CD14-positive monocyte (primary cell): Measurements from ENCODE around the gene COL6A1. TPM values are rescaled to one million over a fixed set of nuclear protein-coding genes. Genes with fewer than 3 reads are reported as not detected.
"Not testable (repeated sequence)": the region's sequence is repeated elsewhere in the genome, so short reads cannot be mapped to it uniquely, and the experiment has no call there.

Experiments
- DNase-seq, 3 donors: peaks; one replicate each; pipeline ENCODE4 v3.0.0-alpha.2; 2011 to 2022
- H2AFZ ChIP-seq: 2 replicates; pipeline ENCODE4 v1.6.0; 2012; ENCODE audit warnings: mild to moderate bottlenecking, low read depth, low read length, inconsistent platforms; ENCODE audit not compliant: insufficient read depth, poor library complexity, severe bottlenecking
- H3K27ac ChIP-seq, 2 donors: 1 replicate in 1 of 2; 2 replicates in 1 of 2; pipeline ENCODE4 v1.5.1; 2012 to 2013; ENCODE audit warnings: low read length in 2 of 2, control low read depth in 1 of 2, inconsistent platforms in 1 of 2, low read depth in 1 of 2, mild to moderate bottlenecking in 1 of 2
- H3K27me3 ChIP-seq, 2 donors: one replicate each; pipeline versions ENCODE4 v1.6.0 to v1.6.1; 2011 to 2013; ENCODE audit warnings: low read length in 2 of 2; ENCODE audit not compliant: control insufficient read depth in 2 of 2, insufficient read depth in 2 of 2
- H3K36me3 ChIP-seq, 2 donors: replicated peaks in 1 of 2; 1 replicate in 1 of 2; 2 replicates in 1 of 2; pipeline versions ENCODE4 v1.5.1 to v1.6.1; 2012 to 2013; ENCODE audit warnings: low read length in 2 of 2, control low read depth in 1 of 2, inconsistent platforms in 1 of 2, mild to moderate bottlenecking in 1 of 2; ENCODE audit not compliant: insufficient read depth in 2 of 2, control insufficient read depth in 1 of 2
- H3K4me1 ChIP-seq, 2 donors: 1 replicate in 1 of 2; 2 replicates in 1 of 2; pipeline versions ENCODE4 v1.5.1 to v1.6.1; 2012 to 2013; ENCODE audit warnings: low read length in 2 of 2, control low read depth in 1 of 2, inconsistent platforms in 1 of 2, mild to moderate bottlenecking in 1 of 2, moderate library complexity in 1 of 2; ENCODE audit not compliant: insufficient read depth in 2 of 2, control insufficient read depth in 1 of 2
- H3K4me2 ChIP-seq: replicated peaks from 2 replicates; pipeline ENCODE3; 2012; ENCODE audit warnings: low read length, moderate library complexity, mild to moderate bottlenecking; ENCODE audit not compliant: poor library complexity, severe bottlenecking; ENCODE audit errors: extremely low read depth
- H3K4me3 ChIP-seq, 3 experiments: fragments of 200-600 bp in 1 of 3; sonication (generic) in 1 of 3; replicated peaks in 1 of 3; 1 replicate in 2 of 3; 2 replicates in 1 of 3; pipeline ENCODE4 v1.5.1; 2011 to 2013; ENCODE audit warnings: low read length in 3 of 3, mild to moderate bottlenecking in 3 of 3, control low read depth in 2 of 3, low read depth in 2 of 3, inconsistent platforms in 1 of 3, moderate library complexity in 1 of 3
- H3K79me2 ChIP-seq: 2 replicates; pipeline ENCODE4 v1.6.0; 2012; ENCODE audit warnings: mild to moderate bottlenecking, control low read depth, inconsistent platforms, low read length, moderate library complexity; ENCODE audit not compliant: insufficient read depth
- H3K9ac ChIP-seq: 2 replicates; pipeline ENCODE4 v1.6.0; 2017; ENCODE audit warnings: low read length, mild to moderate bottlenecking; ENCODE audit not compliant: insufficient read depth, poor library complexity, severe bottlenecking
- H3K9me3 ChIP-seq, 2 donors: replicated peaks in 1 of 2; 1 replicate in 1 of 2; 2 replicates in 1 of 2; pipeline versions ENCODE4 v1.5.1 to v1.6.1; 2012 to 2013; ENCODE audit warnings: low read length in 2 of 2, control low read depth in 1 of 2; ENCODE audit not compliant: control insufficient read depth in 1 of 2, insufficient read depth in 1 of 2
- H4K20me1 ChIP-seq: 2 replicates; pipeline ENCODE4 v1.6.0; 2012; ENCODE audit warnings: mild to moderate bottlenecking, low read length, control low read depth, moderate library complexity; ENCODE audit not compliant: insufficient read depth
- H3K27ac Mint-ChIP-seq, 7 donors: one replicate each; pipeline ENCODE4 v1.8.0; 2020; ENCODE audit warnings: mild to moderate bottlenecking in 7 of 7, mixed read lengths in 7 of 7, moderate library complexity in 6 of 7, inconsistent platforms in 2 of 7
- H3K27me3 Mint-ChIP-seq, 3 donors: one replicate each; pipeline ENCODE4 v1.8.0; 2021 to 2022; ENCODE audit warnings: low read depth in 3 of 3, mild to moderate bottlenecking in 3 of 3, mixed read lengths in 3 of 3, moderate library complexity in 3 of 3, inconsistent platforms in 1 of 3
- H3K36me3 Mint-ChIP-seq, 2 donors: one replicate each; pipeline ENCODE4 v1.8.0; 2020; ENCODE audit warnings: mixed read lengths in 2 of 2, inconsistent platforms in 1 of 2, mild to moderate bottlenecking in 1 of 2
- H3K4me1 Mint-ChIP-seq: one replicate; pipeline ENCODE4 v1.8.0; 2020; ENCODE audit warnings: mild to moderate bottlenecking, mixed read lengths
- H3K4me3 Mint-ChIP-seq, 2 donors: one replicate each; pipeline ENCODE4 v1.8.0; 2020; ENCODE audit warnings: mild to moderate bottlenecking in 2 of 2, mixed read lengths in 2 of 2, moderate library complexity in 1 of 2
- H3K9me3 Mint-ChIP-seq, 7 donors: one replicate each; pipeline ENCODE4 v1.8.0; 2020 to 2022; ENCODE audit warnings: mixed read lengths in 7 of 7, mild to moderate bottlenecking in 6 of 7, moderate library complexity in 6 of 7, inconsistent platforms in 2 of 7
- WGBS: methylation state at CpG from one replicate; pipeline ENCODE4 v1.1.5; 2013; ENCODE audit warnings: missing lambda C conversion rate; ENCODE audit not compliant: insufficient coverage; 5-methylcytosine and 5-hydroxymethylcytosine counted together
- intact Hi-C, 2 donors: fragments of 100-400 bp; cut with micrococcal nuclease; formaldehyde crosslinking; loops; one replicate each; pipeline versions ENCODE4 v1.15.0 to v1.15.1; 2023
- polyA plus RNA-seq, 3 donors: library from polyadenylated mRNA; depleted of rRNA in 1 of 3; unstranded in 2 of 3; stranded (reverse) in 1 of 3; fragments of 300-500 nt in 2 of 3; fragments of >200 nt in 1 of 3; fragmentation: Illumina TruSeq in 2 of 3; gene quantifications; 1 replicate in 2 of 3; 2 replicates in 1 of 3; pipeline ENCODE4 v1.2.3, GENCODE V29; 2012 to 2021
- TF ChIP-seq, protein P1 (sequence below): fragments of 200-600 bp; IDR thresholded peaks from one replicate; pipeline ENCODE4 v1.8.0; 2022; ENCODE audit warnings: antibody characterized with exemption, mild to moderate bottlenecking

COL6A1 gene
- polyA plus RNA-seq, 3 donors, result 0.08 to 0.11 (median 0.10) TPM

DNA sequence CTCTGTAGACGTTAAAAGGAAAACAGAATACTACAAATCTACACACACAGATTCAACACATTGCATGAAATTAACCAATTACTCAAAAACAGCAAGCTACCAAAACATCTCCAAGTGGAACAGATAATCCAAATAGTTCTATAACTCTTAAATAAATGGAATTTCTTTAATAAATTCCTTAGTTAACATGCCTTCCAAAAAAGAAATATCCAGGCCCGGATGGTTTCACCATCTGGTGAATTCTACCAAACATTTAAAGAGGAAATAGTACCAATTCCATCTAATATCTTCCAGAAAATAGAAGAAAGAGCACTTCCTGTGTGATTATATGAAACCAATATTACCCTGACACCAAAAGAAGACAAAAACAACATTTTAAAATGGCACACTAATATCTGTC, 63.6 kb downstream of the COL6A1 start:
- Histone ChIP-seq H3K36me3 (no peaks in the 10 kb centered on the region), H2AFZ (no peak overlapping the region), H3K79me2 (no peaks in the 10 kb centered on the region), H3K9ac (no peak overlapping the region), H3K4me3 (no peak overlapping the region), H3K27me3 (no peaks in the 10 kb centered on the region), H3K4me2 (no peak overlapping the region), H3K9me3 (peaks cover 11 to 16% of the 10 kb centered on the region in 2 donors), H4K20me1 (no peaks in the 10 kb centered on the region), H3K27ac (no peak overlapping the region), H3K4me1 (no peaks in the 10 kb centered on the region)
- peaks cover 0 to 7% (median 3%) of the 10 kb centered on the region in 3 donors for H3K27me3 Mint-ChIP-seq
- no peaks in the 10 kb centered on the region for H3K4me1 Mint-ChIP-seq
- peaks cover 0 to 7% (median 0%) of the 10 kb centered on the region in 7 donors for H3K9me3 Mint-ChIP-seq
- intact Hi-C loops, result no loop called here
- no peak overlapping the region for H3K27ac Mint-ChIP-seq
- H3K36me3 Mint-ChIP-seq, result no peaks in the 10 kb centered on the region
- TF ChIP-seq, protein P1, sequence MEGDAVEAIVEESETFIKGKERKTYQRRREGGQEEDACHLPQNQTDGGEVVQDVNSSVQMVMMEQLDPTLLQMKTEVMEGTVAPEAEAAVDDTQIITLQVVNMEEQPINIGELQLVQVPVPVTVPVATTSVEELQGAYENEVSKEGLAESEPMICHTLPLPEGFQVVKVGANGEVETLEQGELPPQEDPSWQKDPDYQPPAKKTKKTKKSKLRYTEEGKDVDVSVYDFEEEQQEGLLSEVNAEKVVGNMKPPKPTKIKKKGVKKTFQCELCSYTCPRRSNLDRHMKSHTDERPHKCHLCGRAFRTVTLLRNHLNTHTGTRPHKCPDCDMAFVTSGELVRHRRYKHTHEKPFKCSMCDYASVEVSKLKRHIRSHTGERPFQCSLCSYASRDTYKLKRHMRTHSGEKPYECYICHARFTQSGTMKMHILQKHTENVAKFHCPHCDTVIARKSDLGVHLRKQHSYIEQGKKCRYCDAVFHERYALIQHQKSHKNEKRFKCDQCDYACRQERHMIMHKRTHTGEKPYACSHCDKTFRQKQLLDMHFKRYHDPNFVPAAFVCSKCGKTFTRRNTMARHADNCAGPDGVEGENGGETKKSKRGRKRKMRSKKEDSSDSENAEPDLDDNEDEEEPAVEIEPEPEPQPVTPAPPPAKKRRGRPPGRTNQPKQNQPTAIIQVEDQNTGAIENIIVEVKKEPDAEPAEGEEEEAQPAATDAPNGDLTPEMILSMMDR, result no peak
- no CpG with 5 or more reads among the region's 2 CpGs for WGBS
- no peak for DNase-seq
- no peak overlapping the region for H3K4me3 Mint-ChIP-seq

DNA sequence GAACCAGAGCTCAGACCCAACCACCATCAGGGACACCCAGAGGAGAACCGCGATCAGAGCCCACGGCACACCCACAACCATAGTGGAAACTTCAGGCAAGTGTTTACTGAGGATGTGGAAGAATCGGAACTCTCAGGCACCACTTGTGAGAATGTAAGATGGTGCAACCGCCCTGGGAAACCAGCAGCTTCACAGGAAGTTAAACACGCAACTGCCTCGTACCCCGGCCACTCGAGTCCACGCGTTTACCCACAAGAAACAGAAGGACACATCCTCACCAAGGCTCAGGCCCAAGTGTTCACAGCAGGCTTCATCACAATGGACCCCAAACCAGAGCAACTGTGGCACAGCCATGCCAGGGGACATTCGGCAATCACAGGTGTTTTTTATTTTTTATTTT, 64.9 kb downstream of the COL6A1 start:
- Mint-ChIP-seq H3K27ac (no peak overlapping the region), H3K9me3 (peaks cover 0 to 15% (median 3%) of the 10 kb centered on the region in 7 donors), H3K27me3 (peaks cover 0 to 5% (median 3%) of the 10 kb centered on the region in 3 donors), H3K36me3 (no peaks in the 10 kb centered on the region), H3K4me3 (no peak overlapping the region), H3K4me1 (no peaks in the 10 kb centered on the region)
- no peaks in the 10 kb centered on the region for H3K27me3 ChIP-seq
- no peak overlapping the region for H3K27ac ChIP-seq
- no peaks in the 10 kb centered on the region for H4K20me1 ChIP-seq
- H3K9me3 ChIP-seq, result peaks cover 12 to 16% of the 10 kb centered on the region in 2 donors
- no peaks in the 10 kb centered on the region for H3K4me1 ChIP-seq
- no peak for DNase-seq
- no peaks in the 10 kb centered on the region for H3K36me3 ChIP-seq
- no peak overlapping the region for H3K4me2 ChIP-seq
- intact Hi-C loops, result no loop called here
- 70% methylated on average over 4 of the region's 12 CpGs for WGBS
- TF ChIP-seq, protein P1, result no peak
- no peak overlapping the region for H2AFZ ChIP-seq
- no peaks in the 10 kb centered on the region for H3K79me2 ChIP-seq
- no peak overlapping the region for H3K9ac ChIP-seq
- H3K4me3 ChIP-seq, result no peak overlapping the region

DNA sequence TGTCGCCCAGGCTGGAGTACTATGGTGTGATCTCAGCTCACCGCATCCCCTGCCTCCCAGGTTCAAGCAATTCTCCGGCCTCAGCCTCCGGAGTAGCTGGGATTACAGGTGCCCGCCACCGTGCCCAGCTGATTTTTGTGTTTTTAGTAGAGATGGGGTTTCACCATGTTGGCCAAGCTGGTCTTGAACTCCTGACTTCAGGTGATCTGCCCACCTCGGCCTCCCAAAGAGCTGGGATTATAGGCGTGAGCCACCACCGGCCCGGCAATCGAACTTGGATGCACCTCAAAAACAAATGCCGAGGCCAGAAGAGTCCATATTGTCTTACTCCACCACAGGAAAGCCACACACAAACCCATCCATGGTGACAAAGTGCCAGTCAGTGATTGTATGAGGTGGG, 65.3 kb downstream of the COL6A1 start:
- WGBS, result 88% methylated on average over 3 of the region's 12 CpGs
- DNase-seq, H3K36me3 Mint-ChIP-seq, H3K79me2 ChIP-seq, H3K4me3 Mint-ChIP-seq, H2AFZ ChIP-seq, H3K9ac ChIP-seq, H4K20me1 ChIP-seq, H3K27ac Mint-ChIP-seq, H3K4me1 Mint-ChIP-seq, H3K4me1 ChIP-seq, H3K36me3 ChIP-seq, H3K27me3 ChIP-seq, H3K27ac ChIP-seq, H3K4me2 ChIP-seq, H3K27me3 Mint-ChIP-seq, H3K4me3 ChIP-seq, intact Hi-C loops: not testable (repeated sequence)
- H3K9me3 ChIP-seq, result peaks cover 12 to 16% of the 10 kb centered on the region in 2 donors
- H3K9me3 Mint-ChIP-seq, result peaks cover 0 to 15% (median 3%) of the 10 kb centered on the region in 7 donors
